Ureter (tissue), 1 donor: ENCODE results near the gene NUBPL. TPM values are rescaled to one million over a fixed set of nuclear protein-coding genes. Genes with fewer than 3 reads are reported as not detected.
"Not testable (repeated sequence)": the region's sequence is repeated elsewhere in the genome, so short reads cannot be mapped to it uniquely, and the experiment has no call there.

ENCODE experiments used
- DNase-seq: peaks from one replicate; pipeline ENCODE4 v3.0.0-alpha.2; 2020; ENCODE audit warnings: low spot score
- total RNA-seq: library from RNA; stranded (reverse); gene quantifications from one replicate; pipeline ENCODE4 v1.2.4, GENCODE V29; 2023
- donor health status: DM: yes; HTN: yes; CAD: no.

NUBPL gene
- total RNA-seq, 1 donor from 2014 or later: 24.9 TPM

DNA sequence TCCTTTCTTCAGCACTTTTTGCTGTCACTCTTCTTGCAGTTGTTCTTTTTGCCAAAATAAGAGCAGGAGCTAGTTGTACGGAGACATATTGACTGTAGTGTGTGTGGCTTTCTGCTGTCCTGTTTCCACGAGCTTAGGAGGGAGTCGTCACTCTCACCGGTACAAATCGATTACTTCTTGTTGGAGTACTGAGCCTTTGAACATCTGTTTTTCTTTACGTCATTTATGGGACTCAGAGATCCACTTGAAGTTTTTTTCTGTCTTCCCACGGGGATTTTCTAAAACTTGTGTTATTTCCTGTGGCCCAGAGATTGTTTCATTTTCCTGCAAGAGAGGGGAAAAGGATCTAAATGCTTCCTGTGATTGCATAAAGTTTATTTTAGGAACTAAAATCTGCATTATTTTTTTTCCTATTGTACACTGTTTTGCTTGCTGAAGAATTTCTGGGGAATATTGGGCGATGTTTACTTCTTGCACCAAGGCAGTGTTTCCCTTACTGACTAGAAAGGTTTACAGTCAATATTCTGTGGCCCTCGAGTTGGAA is 316.1 kb downstream of the NUBPL start:
- DNase-seq: no peak

GRCh38 chr14:31879661-31880348 is 318.6 kb downstream of the NUBPL start:
- no peak for DNase-seq

DNA sequence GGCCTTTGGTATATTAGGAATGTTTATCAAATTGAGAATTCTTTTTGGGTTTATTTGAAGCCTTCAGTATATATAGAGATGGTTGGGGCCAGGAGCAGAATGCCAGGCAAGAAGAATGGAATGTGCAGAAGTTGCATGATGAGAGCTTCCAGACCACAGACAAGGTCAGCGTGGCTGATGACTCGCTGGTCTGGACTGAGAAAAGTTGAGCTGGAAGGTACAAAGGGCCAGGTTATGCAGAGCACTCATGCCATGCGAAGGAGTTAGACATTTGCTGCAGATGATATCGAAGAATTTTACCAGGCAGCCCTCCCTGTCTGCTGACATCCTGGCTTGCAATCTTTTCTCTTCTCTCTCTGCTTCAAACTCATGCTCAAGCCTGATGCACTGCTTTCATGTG is 319.7 kb downstream of the NUBPL start:
- no peak for DNase-seq

- DNase-seq: no peak
Measured at GRCh38 chr14:31881531-31882310, 320.5 kb downstream of the NUBPL start.

DNA sequence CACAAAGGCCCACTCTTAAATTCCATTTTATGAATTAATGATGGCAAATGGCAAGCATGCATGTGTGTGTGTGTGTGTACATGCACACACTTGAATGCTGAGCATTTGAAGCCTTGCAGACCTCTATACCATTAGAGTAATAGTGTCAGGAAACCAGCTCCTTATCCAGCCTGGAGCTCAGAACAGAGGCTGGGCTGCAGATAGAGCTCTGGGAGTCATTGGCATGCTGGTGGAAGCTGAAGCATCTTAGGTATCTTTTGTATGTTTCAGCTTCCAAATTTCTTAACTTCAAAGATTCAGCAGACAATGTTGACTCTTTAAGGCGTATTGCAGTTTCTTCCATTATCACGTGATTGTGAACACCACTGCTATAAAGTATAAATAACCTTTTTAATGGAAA is 323.0 kb downstream of the NUBPL start:
- DNase-seq: no peak

DNA sequence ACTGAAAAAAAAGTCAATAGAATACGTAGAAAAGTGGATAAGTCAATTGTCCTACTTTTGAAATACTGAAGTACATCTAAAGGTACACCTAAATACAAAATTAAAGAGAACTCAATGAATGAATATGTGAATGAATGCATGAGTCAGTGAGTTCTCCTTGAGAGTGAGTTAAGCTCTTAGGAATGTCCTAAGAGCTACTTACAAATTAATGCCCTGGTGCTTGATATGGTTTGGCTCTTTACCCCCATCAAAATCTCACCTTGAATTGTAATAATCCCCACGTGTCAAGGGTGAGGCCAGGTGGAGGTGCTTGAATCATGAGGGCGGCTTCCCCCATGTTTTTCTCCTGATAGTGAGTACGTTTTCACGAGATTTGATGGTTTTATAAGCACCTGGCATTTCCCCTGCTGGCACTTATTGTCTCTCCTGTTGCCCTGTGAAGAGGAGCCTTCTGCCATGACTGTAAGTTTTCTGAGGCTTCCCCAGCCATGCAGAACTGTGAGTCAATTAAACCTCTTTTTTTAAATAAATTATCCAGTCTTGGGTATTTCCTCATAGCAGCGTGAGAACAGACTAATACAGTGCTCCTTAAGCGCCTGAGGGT is 323.7 kb downstream of the NUBPL start:
- no peak for DNase-seq

- no peak for DNase-seq
Measured at GRCh38 chr14:31886156-31886835, 325.1 kb downstream of the NUBPL start.

- no peak for DNase-seq
Measured at GRCh38 chr14:31887929-31888580, 326.9 kb downstream of the NUBPL start.

DNA sequence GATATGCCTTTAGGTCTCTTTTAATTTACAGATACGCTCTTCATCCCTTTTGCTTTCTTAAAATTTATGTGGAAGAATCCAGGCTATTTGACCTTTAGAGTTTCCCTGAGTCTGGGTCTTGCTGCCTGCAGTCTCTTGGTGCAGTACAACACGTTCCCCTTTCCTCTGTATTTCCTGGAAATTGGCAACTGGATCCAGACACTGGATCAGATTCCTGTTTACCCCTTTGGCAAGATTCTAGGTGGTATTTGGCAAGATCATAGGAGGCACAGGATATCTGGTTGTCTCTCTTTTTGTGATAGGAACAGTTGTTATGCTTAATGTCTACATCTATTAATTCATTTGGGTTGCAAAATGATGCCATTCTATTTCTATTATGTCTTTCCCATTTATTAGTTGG is 328.1 kb downstream of the NUBPL start:
- DNase-seq: no peak

DNA sequence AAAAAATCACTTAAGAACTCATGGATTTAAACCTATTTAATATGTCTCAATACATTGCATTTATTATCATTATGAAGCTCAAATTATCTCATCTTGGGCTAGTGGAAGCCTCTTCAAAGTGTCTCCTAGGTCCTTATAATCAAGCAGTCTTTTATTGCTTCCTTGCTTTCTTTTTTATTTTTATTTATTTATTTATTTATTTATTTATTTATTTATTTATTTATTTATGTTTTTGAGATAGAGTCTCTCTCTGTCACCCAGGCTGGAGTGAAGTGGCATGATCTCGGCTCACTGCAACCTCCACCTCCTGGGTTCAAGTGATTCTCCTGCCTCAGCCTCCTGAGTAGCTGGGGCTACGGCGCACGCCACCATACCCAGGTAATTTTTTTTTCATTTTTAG is 329.0 kb downstream of the NUBPL start:
- not testable (repeated sequence) for DNase-seq

GRCh38 chr14:31893221-31893757 is 332.1 kb downstream of the NUBPL start:
- DNase-seq: no peak

GRCh38 chr14:31894351-31894750 is 333.1 kb downstream of the NUBPL start:
- no peak for DNase-seq

- no peak for DNase-seq
Measured at GRCh38 chr14:31895206-31895605, 334.0 kb downstream of the NUBPL start.

GRCh38 chr14:31895646-31896045 is 334.4 kb downstream of the NUBPL start:
- DNase-seq: no peak

DNA sequence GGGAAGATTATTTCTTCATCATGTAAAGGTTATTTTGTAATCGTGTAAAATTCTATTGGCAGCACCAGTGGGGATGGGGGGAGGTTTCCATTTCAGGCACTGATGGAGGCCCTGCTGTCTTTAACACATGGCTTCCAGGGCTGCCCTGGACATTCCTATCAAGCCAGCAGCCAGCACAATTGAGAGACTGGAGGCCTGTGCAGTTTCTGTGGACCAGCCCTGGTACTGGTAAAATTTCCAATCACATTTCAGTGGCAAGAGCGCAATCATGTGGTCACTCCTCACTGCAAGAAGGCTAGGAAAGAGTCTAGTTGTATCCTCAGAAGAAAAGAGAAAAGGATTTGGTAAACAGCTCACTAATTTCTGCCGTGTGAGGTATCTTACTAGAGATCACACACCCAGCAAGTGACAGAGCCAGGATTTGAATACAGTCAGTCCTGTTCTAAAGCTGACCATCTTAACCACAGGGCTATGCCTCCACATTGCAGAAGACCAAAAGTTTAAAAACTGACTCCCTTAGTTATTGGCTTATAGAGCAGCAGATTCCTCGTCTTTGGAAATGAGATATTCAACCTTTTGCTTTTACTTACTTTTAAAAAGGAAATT is 336.5 kb downstream of the NUBPL start:
- DNase-seq: no peak

DNA sequence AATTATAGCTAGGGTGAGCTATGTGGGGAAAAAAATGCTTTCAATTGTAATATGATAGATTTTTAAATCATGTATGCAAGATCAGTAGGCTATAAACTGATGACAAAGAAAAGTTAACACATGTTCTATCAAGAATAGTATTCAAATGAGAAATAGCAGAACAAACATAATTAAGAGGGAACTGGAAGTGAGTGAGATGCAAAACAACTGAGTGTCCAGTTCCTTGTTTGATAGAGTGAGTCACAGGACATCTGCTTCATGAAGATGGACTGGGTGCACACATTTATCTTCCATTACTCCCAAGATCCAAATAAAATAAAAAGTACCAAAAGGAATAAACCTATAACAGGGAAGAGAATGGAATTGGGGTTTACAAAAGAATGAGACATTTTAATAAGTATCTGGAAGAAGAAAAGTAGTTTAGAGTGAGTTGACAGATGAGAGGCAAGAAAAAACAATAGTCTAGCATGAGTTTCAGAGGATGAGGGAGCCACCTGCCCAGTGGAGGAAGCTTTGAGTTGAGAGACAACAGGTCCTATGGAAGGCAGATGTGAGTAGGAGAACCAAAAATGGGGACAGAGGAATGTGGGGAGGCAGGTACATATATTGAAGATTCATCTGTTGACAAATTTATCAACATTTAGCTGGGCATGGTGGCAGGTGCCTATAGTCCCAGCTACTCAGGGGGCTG is 337.8 kb downstream of the NUBPL start:
- DNase-seq: no peak

DNA sequence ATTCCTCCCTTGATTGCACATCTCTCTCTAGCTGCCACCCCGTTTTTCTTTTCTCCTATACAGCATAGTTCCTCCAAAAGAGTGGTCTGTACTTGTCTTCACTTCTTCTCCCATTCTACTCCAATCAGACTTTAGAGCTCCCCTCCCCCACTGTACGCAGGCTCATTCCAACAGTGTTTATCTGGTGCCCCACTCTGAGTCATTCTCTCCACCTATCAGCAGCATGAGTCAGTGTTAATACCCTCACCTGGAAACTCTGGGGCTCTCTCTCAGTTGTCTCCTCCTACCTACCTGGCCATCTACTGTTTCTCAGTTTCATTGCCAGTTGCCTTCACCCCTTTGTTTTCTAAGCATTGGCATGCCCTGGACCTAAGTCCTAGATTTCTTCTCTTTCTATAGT is 340.8 kb downstream of the NUBPL start:
- DNase-seq: no peak

- no peak for DNase-seq
Measured at GRCh38 chr14:31902945-31903646, 341.9 kb downstream of the NUBPL start.

DNA sequence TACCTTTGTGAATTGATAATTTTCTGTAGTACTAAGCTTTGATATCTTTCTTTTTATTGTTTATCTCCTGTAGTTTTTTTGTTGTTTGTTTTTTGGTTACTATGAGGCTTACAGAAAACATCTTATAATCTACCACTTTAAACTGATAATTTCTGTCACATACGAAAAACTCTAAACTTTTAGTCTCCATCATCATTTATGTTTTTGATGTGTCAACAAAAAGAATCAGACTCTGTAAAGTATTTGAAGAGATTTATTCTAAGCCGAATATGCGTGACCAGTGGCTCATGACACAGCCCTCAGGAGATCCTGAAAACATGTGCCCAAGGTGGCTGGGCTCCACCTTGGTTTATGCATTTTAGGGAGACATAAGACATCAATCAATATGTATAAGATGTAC is 348.8 kb downstream of the NUBPL start:
- no peak for DNase-seq
